Right lobe of liver (tissue), 6 donors: ENCODE data around the gene DGKA. TPM values are rescaled to one million over a fixed set of nuclear protein-coding genes. Genes with fewer than 3 reads are reported as not detected.

Source experiments
- ATAC-seq, 4 donors: fragments of 200-7000 bp; cut with Tn5 transposase; one replicate each; pipeline ENCODE4 v1.9.1; 2020; ENCODE audit warnings: mild to moderate bottlenecking in 4 of 4, moderate library complexity in 4 of 4
- DNase-seq, 3 donors: peaks; one replicate each; pipeline ENCODE4 v3.0.0-alpha.2; 2020
- H3K27ac ChIP-seq, 3 donors: fragments of 200-600 bp; one replicate each; pipeline ENCODE4 v1.8.0; 2022
- H3K27me3 ChIP-seq, 2 donors: fragments of 200-600 bp; one replicate each; pipeline ENCODE4 v1.8.0; 2022
- H3K36me3 ChIP-seq, 4 donors: fragments of 200-600 bp; sonication (generic) in 1 of 4; one replicate each; pipeline versions ENCODE4 v1.5.1 to v1.8.0; 2017 to 2022; ENCODE audit warnings: control low read depth in 1 of 4
- H3K4me1 ChIP-seq, 4 donors: fragments of 200-600 bp; sonication (generic) in 1 of 4; one replicate each; pipeline versions ENCODE4 v1.5.1 to v1.8.0; 2017 to 2022; ENCODE audit warnings: control low read depth in 1 of 4
- H3K4me3 ChIP-seq, 3 donors: fragments of 200-600 bp; one replicate each; pipeline ENCODE4 v1.8.0; 2022
- H3K9me3 ChIP-seq, 4 donors: fragments of 200-600 bp; sonication (generic) in 1 of 4; one replicate each; pipeline versions ENCODE4 v1.5.1 to v1.8.0; 2017 to 2022; ENCODE audit warnings: control low read depth in 1 of 4
- CTCF ChIP-seq, 4 donors: fragments of 200-600 bp in 3 of 4; fragments of 450-650 bp in 1 of 4; IDR thresholded peaks; one replicate each; pipeline versions ENCODE4 v1.5.1 to v1.8.0; 2016 to 2022; ENCODE audit warnings: antibody characterized with exemption in 4 of 4, mild to moderate bottlenecking in 2 of 4
- POLR2A ChIP-seq: fragments of 450-650 bp; IDR thresholded peaks from one replicate; pipeline ENCODE4 v1.6.1; 2017; ENCODE audit warnings: antibody characterized with exemption, mild to moderate bottlenecking
- WGBS: methylation state at CpG from one replicate; pipeline ENCODE4 v1.1.6; 2018; ENCODE audit warnings: low coverage, low lambda C conversion rate; ENCODE audit not compliant: insufficient coverage; ENCODE audit errors: missing lambda C conversion rate; 5-methylcytosine and 5-hydroxymethylcytosine counted together
- intact Hi-C, 2 donors: fragments of 100-400 bp; cut with DNase I; formaldehyde crosslinking; loops; one replicate each; pipeline versions ENCODE4 v1.11.2 to v1.14.1; 2022
- total RNA-seq, 6 experiments: library from RNA; depleted of rRNA in 2 of 6; stranded (reverse); fragments of >200 nt in 2 of 6; fragmentation: NEBNext Ultra II Directional in 3 of 6; extraction: Animal tissue kit (Norgen Biotek cat#: 25700) in 3 of 6; gene quantifications; one replicate each; pipeline versions ENCODE4 v1.1.0 to v1.2.4, GENCODE V29; 2016 to 2023
- donor health status: DM: no; HTN: yes; CAD: no.
- donor health status: DM: no; HTN: no; CAD: no.
- donor health status: DM: no; HTN: no; CAD: no.
- donor health status: DM: no; HTN: yes; CAD: no.
- donor health status: DM: no; HTN: yes; CAD: no.

The DGKA gene
- total RNA-seq, 6 experiments from 2014 or later, result 2.7 to 7.6 (median 4.9) TPM

GRCh38 chr12:55966408-55967281, 35.7 kb downstream of the DGKA start, which contains the start of gene CDK2:
CDK2 (plus strand) TSS chr12:55966830; CDS start chr12:55967009, 179 bp downstream.
- peaks cover 0 to 12% (median 3%) of the 10 kb centered on the region in 4 donors for H3K4me1 ChIP-seq
- DNase-seq (peak; percentile 93 to 96 (median 95)), ATAC-seq (peak; percentile 98 to 99 (median 98))
- H3K9me3 ChIP-seq, result no peaks in the 10 kb centered on the region
- intact Hi-C loops, result no loop called here
- TF ChIP-seq CTCF (IDR thresholded peaks at IDR 0.05), result no peak
- TF ChIP-seq POLR2A, result peak; percentile 80
- WGBS, result under 1% methylated on average over 27 of the region's 45 CpGs
- no peaks in the 10 kb centered on the region for H3K36me3 ChIP-seq
- H3K27me3 ChIP-seq, result no peaks in the 10 kb centered on the region
- peak within 1 kb of the TSS; percentile 76 to 83 (median 82) for H3K4me3 ChIP-seq
- H3K27ac ChIP-seq, result peak within 1 kb of the TSS; percentile 75 to 91 (median 81)

GRCh38 chr12:55969356-55969755, 38.4 kb downstream of the DGKA start:
- Histone ChIP-seq H3K9me3 (no peaks in the 10 kb centered on the region), H3K4me3 (no peak overlapping the region), H3K27ac (no peak overlapping the region), H3K27me3 (no peaks in the 10 kb centered on the region), H3K36me3 (no peaks in the 10 kb centered on the region), H3K4me1 (peaks cover 0 to 19% (median 7%) of the 10 kb centered on the region in 4 donors)
- DNase-seq (no peak), ATAC-seq (no peak)
- WGBS, result no CpG with 5 or more reads among the region's 4 CpGs
- TF ChIP-seq POLR2A, result no peak
- no peak for TF ChIP-seq CTCF (IDR thresholded peaks at IDR 0.05)
- intact Hi-C loops, result no loop called here

GRCh38 chr12:55970775-55971174, 39.8 kb downstream of the DGKA start:
- H3K27ac ChIP-seq, result no peak overlapping the region
- WGBS, result 83% methylated on average over 5 of the region's 7 CpGs

GRCh38 chr12:55972042-55972441, 41.1 kb downstream of the DGKA start:
- no peak for DNase-seq
- 23% methylated on average over 2 of the region's 3 CpGs for WGBS
- ATAC-seq, result no peak
- Histone ChIP-seq H3K9me3 (no peaks in the 10 kb centered on the region), H3K27ac (peak overlapping the region; percentile 80 to 83 (median 81)), H3K4me3 (no peak overlapping the region), H3K27me3 (no peaks in the 10 kb centered on the region), H3K36me3 (no peaks in the 10 kb centered on the region), H3K4me1 (peaks cover 0 to 23% (median 5%) of the 10 kb centered on the region in 4 donors)
- intact Hi-C loops, result no loop called here
- TF ChIP-seq POLR2A (no peak), CTCF (IDR thresholded peaks at IDR 0.05) (no peak)

More at GRCh38 chr12:55970775-55971174, 39.8 kb downstream of the DGKA start:
- no peaks in the 10 kb centered on the region for H3K9me3 ChIP-seq
- H3K36me3 ChIP-seq, result no peaks in the 10 kb centered on the region
- TF ChIP-seq CTCF (IDR thresholded peaks at IDR 0.05) (no peak), POLR2A (no peak)
- no peak overlapping the region for H3K4me3 ChIP-seq
- peaks cover 0 to 28% (median 7%) of the 10 kb centered on the region in 4 donors for H3K4me1 ChIP-seq
- DNase-seq (no peak), ATAC-seq (no peak)
- no peaks in the 10 kb centered on the region for H3K27me3 ChIP-seq
- intact Hi-C loops, result no loop called here
